H9 (cell line): ENCODE measurements around the gene ZER1. TPM values are rescaled to one million over a fixed set of nuclear protein-coding genes. Genes with fewer than 3 reads are reported as not detected.

Experiments used
- DNase-seq: peaks from one replicate; pipeline ENCODE4 v3.0.0-alpha.2; 2017
- H2AFZ ChIP-seq: one replicate; pipeline ENCODE4 v1.6.1; 2013; ENCODE audit warnings: mild to moderate bottlenecking, low read length, control low read depth, moderate library complexity
- H2AK5ac ChIP-seq: 2 replicates; pipeline ENCODE4 v1.6.1; 2013; ENCODE audit warnings: low read length, control low read depth, mixed read lengths; ENCODE audit not compliant: insufficient read length
- H2BK120ac ChIP-seq: one replicate; pipeline ENCODE4 v1.6.1; 2013; ENCODE audit warnings: low read depth, mild to moderate bottlenecking, low read length, control low read depth, inconsistent platforms; ENCODE audit not compliant: poor library complexity, severe bottlenecking
- H2BK12ac ChIP-seq: 2 replicates; pipeline ENCODE4 v1.6.1; 2013; ENCODE audit warnings: low read length, control low read depth, mixed read lengths, low read depth; ENCODE audit not compliant: insufficient read length
- H2BK15ac ChIP-seq: 2 replicates; pipeline ENCODE4 v1.6.1; 2013; ENCODE audit warnings: low read depth, low read length, control low read depth
- H2BK20ac ChIP-seq: one replicate; pipeline ENCODE4 v1.6.1; 2013; ENCODE audit warnings: low read depth, mild to moderate bottlenecking, low read length, control low read depth, inconsistent platforms; ENCODE audit not compliant: poor library complexity, severe bottlenecking
- H2BK5ac ChIP-seq: 2 replicates; pipeline ENCODE4 v1.6.1; 2013; ENCODE audit warnings: low read length, control low read depth, mixed read lengths; ENCODE audit not compliant: insufficient read length
- H3K14ac ChIP-seq: 2 replicates; pipeline ENCODE4 v1.6.1; 2013; ENCODE audit warnings: low read length, control low read depth; ENCODE audit not compliant: insufficient read depth
- H3K18ac ChIP-seq: 2 replicates; pipeline ENCODE4 v1.6.1; 2013; ENCODE audit warnings: low read depth, mild to moderate bottlenecking, mixed read lengths, low read length, control low read depth; ENCODE audit not compliant: insufficient read length
- H3K23ac ChIP-seq: 2 replicates; pipeline ENCODE4 v1.6.1; 2013; ENCODE audit warnings: low read length, control low read depth, mixed read lengths, low read depth; ENCODE audit not compliant: insufficient read length
- H3K23me2 ChIP-seq: 2 replicates; pipeline ENCODE4 v1.6.1; 2013; ENCODE audit warnings: low read depth, mild to moderate bottlenecking, mixed read lengths, low read length, control low read depth; ENCODE audit not compliant: insufficient read length, poor library complexity, severe bottlenecking
- H3K27ac ChIP-seq: 2 replicates; pipeline ENCODE4 v1.5.1; 2013; ENCODE audit warnings: low read length, control low read depth, mixed read lengths, low read depth; ENCODE audit not compliant: insufficient read length
- H3K27me3 ChIP-seq: 2 replicates; pipeline ENCODE4 v1.6.1; 2013; ENCODE audit warnings: low read length, control low read depth, inconsistent platforms; ENCODE audit not compliant: insufficient read depth
- H3K4ac ChIP-seq: 2 replicates; pipeline ENCODE4 v1.6.1; 2013; ENCODE audit warnings: low read depth, mild to moderate bottlenecking, control low read depth, inconsistent platforms, low read length, moderate library complexity
- H3K4me1 ChIP-seq: 2 replicates; pipeline ENCODE4 v1.6.1; 2013; ENCODE audit warnings: low read length, control low read depth, inconsistent platforms; ENCODE audit not compliant: insufficient read depth
- H3K4me2 ChIP-seq: 2 replicates; pipeline ENCODE4 v1.6.1; 2013; ENCODE audit warnings: low read length, control low read depth, mixed read lengths; ENCODE audit not compliant: insufficient read length, insufficient read depth
- H3K56ac ChIP-seq: 2 replicates; pipeline ENCODE4 v1.6.1; 2013; ENCODE audit warnings: low read depth, mild to moderate bottlenecking, mixed read lengths, low read length, control low read depth; ENCODE audit not compliant: insufficient read length
- H3K79me1 ChIP-seq: 2 replicates; pipeline ENCODE4 v1.6.1; 2013; ENCODE audit warnings: low read depth, mild to moderate bottlenecking, moderate library complexity, low read length, control low read depth, inconsistent platforms; ENCODE audit not compliant: insufficient read depth, poor library complexity, severe bottlenecking
- H3K79me2 ChIP-seq: 2 replicates; pipeline ENCODE4 v1.6.1; 2013; ENCODE audit warnings: low read length, control low read depth, inconsistent platforms; ENCODE audit not compliant: insufficient read depth
- H3K9ac ChIP-seq: 2 replicates; pipeline ENCODE4 v1.6.1; 2013; ENCODE audit warnings: low read length, control low read depth, mixed read lengths; ENCODE audit not compliant: insufficient read length; ENCODE audit errors: extremely low read depth
- H3K9me3 ChIP-seq: one replicate; pipeline ENCODE4 v1.6.1; 2013; ENCODE audit warnings: low read depth, low read length, inconsistent platforms; ENCODE audit not compliant: control insufficient read depth
- H3T11ph ChIP-seq: one replicate; pipeline ENCODE4 v1.6.1; 2013; ENCODE audit warnings: mild to moderate bottlenecking, low read length, control low read depth, inconsistent platforms
- H4K20me1 ChIP-seq: one replicate; pipeline ENCODE4 v1.6.1; 2013; ENCODE audit not compliant: control insufficient read depth, insufficient read length, insufficient read depth
- H4K5ac ChIP-seq: 2 replicates; pipeline ENCODE4 v1.6.1; 2013; ENCODE audit warnings: low read depth, mild to moderate bottlenecking, mixed read lengths, low read length, control low read depth; ENCODE audit not compliant: insufficient read length
- H4K8ac ChIP-seq: replicated peaks from 2 replicates; pipeline ENCODE4 v1.6.1; 2013; ENCODE audit warnings: low read length, control low read depth, mixed read lengths, low read depth; ENCODE audit not compliant: insufficient read length
- H4K91ac ChIP-seq: 2 replicates; pipeline ENCODE4 v1.6.1; 2013; ENCODE audit warnings: low read depth, mild to moderate bottlenecking, moderate library complexity, mixed read lengths, low read length, control low read depth; ENCODE audit not compliant: insufficient read length
- H3K27ac Mint-ChIP-seq, 3 experiments: 2 replicates in 2 of 3; 3 replicates in 1 of 3; pipeline ENCODE4 v1.8.0; 2020 to 2021; ENCODE audit warnings: mixed read lengths in 3 of 3, mild to moderate bottlenecking in 1 of 3, moderate library complexity in 1 of 3
- H3K27me3 Mint-ChIP-seq: 2 replicates; pipeline ENCODE4 v1.8.0; 2021; ENCODE audit warnings: low read depth, mild to moderate bottlenecking, moderate library complexity, mixed read lengths
- H3K36me3 Mint-ChIP-seq, 3 experiments: 2 replicates in 2 of 3; 3 replicates in 1 of 3; pipeline ENCODE4 v1.8.0; 2020 to 2021; ENCODE audit warnings: low read depth in 3 of 3, mixed read lengths in 3 of 3; ENCODE audit not compliant: insufficient read depth in 1 of 3
- H3K4me1 Mint-ChIP-seq, 2 experiments: 2 replicates each; pipeline ENCODE4 v1.8.0; 2020; ENCODE audit warnings: mixed read lengths in 2 of 2
- H3K4me3 Mint-ChIP-seq, 2 experiments: 2 replicates in 1 of 2; 3 replicates in 1 of 2; pipeline ENCODE4 v1.8.0; 2020 to 2021; ENCODE audit warnings: mild to moderate bottlenecking in 2 of 2, mixed read lengths in 2 of 2, moderate library complexity in 1 of 2
- H3K9me3 Mint-ChIP-seq, 2 experiments: 2 replicates in 1 of 2; 3 replicates in 1 of 2; pipeline ENCODE4 v1.8.0; 2020; ENCODE audit warnings: mild to moderate bottlenecking in 2 of 2, mixed read lengths in 2 of 2, moderate library complexity in 1 of 2
- WGBS: extraction: QIAGEN DNeasy Blood & Tissue Kit; methylation state at CpG from one replicate; pipeline ENCODE4 v1.1.7; 2013; ENCODE audit warnings: missing lambda C conversion rate, low lambda C conversion rate, mixed read lengths; ENCODE audit not compliant: insufficient read length; ENCODE audit errors: extremely low coverage; 5-methylcytosine and 5-hydroxymethylcytosine counted together
- total RNA-seq: library from RNA; stranded (reverse); gene quantifications from 2 replicates; pipeline ENCODE4 v1.2.1, GENCODE V29; 2021
- TF ChIP-seq, protein P1 (sequence below): fragments of 200-600 bp; sonication (generic); conservative IDR thresholded peaks from 3 replicates; pipeline ENCODE4 v1.8.0; 2021; ENCODE audit warnings: antibody characterized with exemption, mild to moderate bottlenecking

ZER1 gene
- total RNA-seq, 1 experiment from 2014 or later: 24.2 TPM

DNA sequence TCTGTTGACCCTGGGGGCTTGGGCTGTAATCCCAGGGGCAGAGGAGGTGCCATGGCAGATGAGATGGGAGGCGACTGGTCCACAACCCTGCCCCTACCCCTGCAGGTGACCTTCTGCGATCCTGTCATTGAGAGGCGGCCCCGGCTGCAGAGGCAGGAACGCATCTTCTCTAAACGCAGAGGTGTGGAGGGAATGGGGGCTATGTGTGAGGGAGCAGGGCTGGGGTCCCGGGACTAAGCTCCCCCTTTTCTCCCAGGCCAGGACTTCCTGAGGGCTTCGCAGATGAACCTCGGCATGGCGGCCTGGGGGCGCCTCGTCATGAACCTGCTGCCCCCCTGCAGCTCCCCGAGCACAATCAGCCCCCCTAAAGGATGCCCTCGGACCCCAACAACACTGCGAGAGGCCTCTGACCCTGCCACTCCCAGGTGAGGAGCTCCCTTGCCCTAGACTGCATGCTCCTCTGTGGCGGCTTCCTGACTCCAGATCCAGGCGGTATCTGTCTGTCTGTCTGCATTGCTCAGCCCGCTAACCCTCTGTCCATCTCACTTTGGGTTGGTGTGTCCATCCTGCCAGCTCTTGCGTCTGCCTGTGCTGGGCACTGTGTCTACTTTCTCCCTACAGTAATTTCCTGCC lies 57.7 kb downstream of the ZER1 start:
- Mint-ChIP-seq H3K36me3 (peaks cover 8 to 34% (median 21%) of the 10 kb centered on the region in 3 experiments; a peak in 6 of 7 replicates), H3K27ac (no peak overlapping the region; a peak in 1 of 7 replicates), H3K4me3 (no peak overlapping the region), H3K4me1 (no peaks in the 10 kb centered on the region), H3K27me3 (no peaks in the 10 kb centered on the region), H3K9me3 (no peaks in the 10 kb centered on the region)
- no peak overlapping the region for H2BK20ac ChIP-seq
- H3K79me1 ChIP-seq: no peaks in the 10 kb centered on the region
- H3K27ac ChIP-seq: no peak overlapping the region
- H3K14ac ChIP-seq: no peak overlapping the region
- H4K8ac ChIP-seq: no peak overlapping the region
- no peak overlapping the region for H3K56ac ChIP-seq
- TF ChIP-seq, protein P1, sequence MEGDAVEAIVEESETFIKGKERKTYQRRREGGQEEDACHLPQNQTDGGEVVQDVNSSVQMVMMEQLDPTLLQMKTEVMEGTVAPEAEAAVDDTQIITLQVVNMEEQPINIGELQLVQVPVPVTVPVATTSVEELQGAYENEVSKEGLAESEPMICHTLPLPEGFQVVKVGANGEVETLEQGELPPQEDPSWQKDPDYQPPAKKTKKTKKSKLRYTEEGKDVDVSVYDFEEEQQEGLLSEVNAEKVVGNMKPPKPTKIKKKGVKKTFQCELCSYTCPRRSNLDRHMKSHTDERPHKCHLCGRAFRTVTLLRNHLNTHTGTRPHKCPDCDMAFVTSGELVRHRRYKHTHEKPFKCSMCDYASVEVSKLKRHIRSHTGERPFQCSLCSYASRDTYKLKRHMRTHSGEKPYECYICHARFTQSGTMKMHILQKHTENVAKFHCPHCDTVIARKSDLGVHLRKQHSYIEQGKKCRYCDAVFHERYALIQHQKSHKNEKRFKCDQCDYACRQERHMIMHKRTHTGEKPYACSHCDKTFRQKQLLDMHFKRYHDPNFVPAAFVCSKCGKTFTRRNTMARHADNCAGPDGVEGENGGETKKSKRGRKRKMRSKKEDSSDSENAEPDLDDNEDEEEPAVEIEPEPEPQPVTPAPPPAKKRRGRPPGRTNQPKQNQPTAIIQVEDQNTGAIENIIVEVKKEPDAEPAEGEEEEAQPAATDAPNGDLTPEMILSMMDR: no peak
- no peaks in the 10 kb centered on the region for H4K20me1 ChIP-seq
- H4K5ac ChIP-seq: no peak overlapping the region
- no peaks in the 10 kb centered on the region for H3K9me3 ChIP-seq
- H3K79me2 ChIP-seq: no peaks in the 10 kb centered on the region
- no peaks in the 10 kb centered on the region for H3K23me2 ChIP-seq
- H3K27me3 ChIP-seq: no peaks in the 10 kb centered on the region
- no peak overlapping the region for H2BK12ac ChIP-seq
- no peak overlapping the region for H3K4me2 ChIP-seq
- no CpG with 5 or more reads among the region's 19 CpGs for WGBS
- no peaks in the 10 kb centered on the region for H3K4me1 ChIP-seq
- no peak overlapping the region for H3K9ac ChIP-seq
- no peak overlapping the region for H2AK5ac ChIP-seq
- no peak overlapping the region for H3T11ph ChIP-seq
- H3K4ac ChIP-seq: no peak overlapping the region
- no peak overlapping the region for H2AFZ ChIP-seq
- no peak overlapping the region for H2BK5ac ChIP-seq
- H3K23ac ChIP-seq: no peak overlapping the region
- peak; percentile 18 for DNase-seq
- H2BK15ac ChIP-seq: no peak overlapping the region
- H4K91ac ChIP-seq: no peak overlapping the region
- no peak overlapping the region for H3K18ac ChIP-seq
- H2BK120ac ChIP-seq: no peak overlapping the region
